ENCODE measurements around the gene NFIA.

DNA sequence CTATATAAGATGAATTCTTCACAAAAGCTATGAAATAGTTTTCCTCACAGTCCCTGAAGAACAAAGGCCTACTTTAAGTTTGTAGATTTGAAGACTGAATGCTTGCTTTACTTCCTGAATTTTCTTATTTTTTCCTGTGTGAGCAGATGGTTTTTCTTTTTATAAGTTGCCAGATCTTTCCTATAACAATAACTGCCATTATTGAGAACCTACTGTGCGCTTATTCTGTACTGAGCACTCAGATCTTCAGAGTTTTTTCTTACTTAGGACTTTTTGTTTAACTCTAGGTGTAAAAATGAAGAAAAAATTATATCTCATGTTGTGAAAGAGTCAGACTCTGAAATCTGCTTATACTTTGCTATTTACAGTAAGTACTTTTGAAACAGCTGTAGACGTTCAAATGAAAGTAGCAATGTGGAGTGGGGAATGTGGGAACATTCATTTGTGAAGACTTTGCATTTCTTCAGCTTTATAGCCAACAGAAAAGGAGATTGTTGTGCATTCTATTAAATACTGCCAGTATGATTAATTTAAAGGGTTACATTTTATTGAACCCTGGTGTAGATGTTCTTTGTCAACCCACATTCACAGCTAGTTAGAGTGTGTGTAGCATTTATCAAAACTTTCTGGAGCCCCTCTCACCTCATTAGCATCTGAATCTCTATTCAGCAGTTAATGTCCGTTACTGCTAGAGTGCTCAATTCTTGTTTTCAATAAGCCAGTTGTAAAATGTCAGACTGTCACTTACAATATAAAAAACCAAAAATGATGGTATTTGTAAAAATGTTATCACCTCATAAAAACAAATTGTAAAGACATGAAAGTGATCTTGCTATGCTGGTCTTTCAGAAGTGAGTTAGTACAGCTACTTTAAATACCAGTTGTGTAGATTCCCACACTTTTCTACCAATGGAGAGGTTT is 29.0 kb downstream of the NFIA start:
- TF ChIP-seq, protein P1, sequence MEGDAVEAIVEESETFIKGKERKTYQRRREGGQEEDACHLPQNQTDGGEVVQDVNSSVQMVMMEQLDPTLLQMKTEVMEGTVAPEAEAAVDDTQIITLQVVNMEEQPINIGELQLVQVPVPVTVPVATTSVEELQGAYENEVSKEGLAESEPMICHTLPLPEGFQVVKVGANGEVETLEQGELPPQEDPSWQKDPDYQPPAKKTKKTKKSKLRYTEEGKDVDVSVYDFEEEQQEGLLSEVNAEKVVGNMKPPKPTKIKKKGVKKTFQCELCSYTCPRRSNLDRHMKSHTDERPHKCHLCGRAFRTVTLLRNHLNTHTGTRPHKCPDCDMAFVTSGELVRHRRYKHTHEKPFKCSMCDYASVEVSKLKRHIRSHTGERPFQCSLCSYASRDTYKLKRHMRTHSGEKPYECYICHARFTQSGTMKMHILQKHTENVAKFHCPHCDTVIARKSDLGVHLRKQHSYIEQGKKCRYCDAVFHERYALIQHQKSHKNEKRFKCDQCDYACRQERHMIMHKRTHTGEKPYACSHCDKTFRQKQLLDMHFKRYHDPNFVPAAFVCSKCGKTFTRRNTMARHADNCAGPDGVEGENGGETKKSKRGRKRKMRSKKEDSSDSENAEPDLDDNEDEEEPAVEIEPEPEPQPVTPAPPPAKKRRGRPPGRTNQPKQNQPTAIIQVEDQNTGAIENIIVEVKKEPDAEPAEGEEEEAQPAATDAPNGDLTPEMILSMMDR (optimal IDR thresholded peaks at IDR 0.05 in 1 of 3, IDR thresholded peaks at IDR 0.05 in 1 of 3, conservative IDR thresholded peaks at IDR 0.05 in 1 of 3; ENCODE audit: extremely low read depth in 1 of 3, insufficient read depth in 2 of 3, low read length in 3 of 3), result no peak
- no peak for TF ChIP-seq EZH2 (IDR thresholded peaks at IDR 0.05; ENCODE audit: low read length)
